HepG2 (cell line): ENCODE measurements around the gene HNRNPA1L2. TPM values are rescaled to one million over a fixed set of nuclear protein-coding genes. Genes with fewer than 3 reads are reported as not detected.

Source experiments
- BCL6 ChIP-seq: IDR thresholded peaks from 2 replicates; pipeline ENCODE4 v1.6.1; 2016; ENCODE audit warnings: missing genetic modification reagents, missing compliant biosample characterization
- CBX1 ChIP-seq: IDR thresholded peaks from one replicate; pipeline ENCODE4 v1.6.1; 2016; ENCODE audit warnings: antibody characterized with exemption, low read depth
- CBX5 ChIP-seq: sonication (generic); formaldehyde crosslinking; IDR thresholded peaks from 2 replicates; pipeline ENCODE4 v1.4.0; 2020; ENCODE audit warnings: missing genetic modification reagents, borderline replicate concordance
- CCDC6 ChIP-seq: sonication (generic); formaldehyde crosslinking; IDR thresholded peaks from 2 replicates; pipeline ENCODE4 v1.8.1; 2022; ENCODE audit warnings: mild to moderate bottlenecking, missing genetic modification reagents, moderate library complexity
- CEBPB ChIP-seq: IDR thresholded peaks from 2 replicates; pipeline ENCODE4 v1.6.1; 2011; ENCODE audit warnings: low read depth, low read length, improper control_type of control experiment, borderline replicate concordance
- CREB1 ChIP-seq, 2 experiments: fragments of 450-650 bp in 1 of 2; IDR thresholded peaks; 2 replicates each; pipeline ENCODE4 v1.6.1; 2016 to 2017; ENCODE audit warnings: control low read depth in 1 of 2, mild to moderate bottlenecking in 1 of 2, missing compliant biosample characterization in 1 of 2, missing genetic modification characterization in 1 of 2
- DNMT1 ChIP-seq: sonication (generic); formaldehyde crosslinking; IDR thresholded peaks from 2 replicates; pipeline ENCODE4 v1.5.1; 2020; ENCODE audit warnings: mild to moderate bottlenecking, missing genetic modification reagents
- FOSL1 ChIP-seq: sonication (generic); formaldehyde crosslinking; IDR thresholded peaks from 2 replicates; pipeline ENCODE4 v1.9.0; 2021; ENCODE audit warnings: missing genetic modification reagents, borderline replicate concordance
- HNF4G ChIP-seq, 2 experiments: sonication (generic) in 1 of 2; formaldehyde crosslinking in 1 of 2; IDR thresholded peaks; 2 replicates each; pipeline versions ENCODE4 v1.4.0 to v1.6.1; 2011 to 2020; ENCODE audit warnings: borderline replicate concordance in 2 of 2, low read depth in 2 of 2, mild to moderate bottlenecking in 2 of 2, low read length in 1 of 2, missing genetic modification reagents in 1 of 2, moderate library complexity in 1 of 2
- MAFF ChIP-seq: IDR thresholded peaks from 2 replicates; pipeline ENCODE4 v1.6.1; 2011; ENCODE audit warnings: low read depth, low read length, improper control_type of control experiment
- REXO4 ChIP-seq: sonication (generic); formaldehyde crosslinking; IDR thresholded peaks from 2 replicates; pipeline ENCODE4 v1.8.0; 2022; ENCODE audit warnings: missing genetic modification reagents, mild to moderate bottlenecking, borderline replicate concordance
- SNAI1 ChIP-seq: sonication (generic); formaldehyde crosslinking; IDR thresholded peaks from 2 replicates; pipeline ENCODE4 v1.5.0; 2020; ENCODE audit warnings: mild to moderate bottlenecking, missing genetic modification reagents, borderline replicate concordance
- SRY ChIP-seq: sonication (generic); formaldehyde crosslinking; IDR thresholded peaks from 2 replicates; pipeline ENCODE4 v1.8.0; 2022; ENCODE audit warnings: mild to moderate bottlenecking, missing genetic modification reagents
- TEAD3 ChIP-seq: optimal IDR thresholded peaks from 2 replicates; pipeline ENCODE3; 2016; ENCODE audit warnings: borderline replicate concordance
- TEF ChIP-seq: sonication (generic); formaldehyde crosslinking; IDR thresholded peaks from 2 replicates; pipeline ENCODE4 v1.5.0; 2020; ENCODE audit warnings: missing genetic modification reagents
- ZBTB21 ChIP-seq: sonication (generic); formaldehyde crosslinking; IDR thresholded peaks from 2 replicates; pipeline ENCODE4 v1.4.0; 2020; ENCODE audit warnings: missing genetic modification reagents
- ZFY ChIP-seq: sonication (generic); formaldehyde crosslinking; IDR thresholded peaks from 2 replicates; pipeline ENCODE4 v1.4.0; 2020; ENCODE audit warnings: missing genetic modification reagents
- ZNF225 ChIP-seq: sonication (generic); formaldehyde crosslinking; IDR thresholded peaks from 2 replicates; pipeline ENCODE4 v1.4.0; 2020; ENCODE audit warnings: mild to moderate bottlenecking, missing genetic modification reagents
- ZNF24 ChIP-seq: fragments of 450-650 bp; IDR thresholded peaks from 2 replicates; pipeline ENCODE4 v1.6.1; 2017; ENCODE audit warnings: antibody characterized with exemption, mild to moderate bottlenecking
- ZNF292 ChIP-seq: sonication (generic); formaldehyde crosslinking; IDR thresholded peaks from 2 replicates; pipeline ENCODE4 v1.8.1; 2022; ENCODE audit warnings: mild to moderate bottlenecking, low read depth, missing genetic modification reagents, borderline replicate concordance
- ZNF354B ChIP-seq: sonication (generic); formaldehyde crosslinking; IDR thresholded peaks from 2 replicates; pipeline ENCODE4 v1.8.0; 2022; ENCODE audit warnings: mild to moderate bottlenecking, missing genetic modification reagents
- ZNF383 ChIP-seq: sonication (generic); formaldehyde crosslinking; IDR thresholded peaks from 2 replicates; pipeline ENCODE4 v1.4.0; 2020; ENCODE audit warnings: missing genetic modification reagents, mild to moderate bottlenecking, borderline replicate concordance
- ZNF468 ChIP-seq: sonication (generic); formaldehyde crosslinking; IDR thresholded peaks from 2 replicates; pipeline ENCODE4 v1.8.0; 2022; ENCODE audit warnings: mild to moderate bottlenecking, moderate library complexity, missing genetic modification reagents
- ZNF484 ChIP-seq: sonication (generic); formaldehyde crosslinking; IDR thresholded peaks from 2 replicates; pipeline ENCODE4 v1.5.1; 2020; ENCODE audit warnings: mild to moderate bottlenecking, low read depth, missing genetic modification reagents, borderline replicate concordance
- ZNF687 ChIP-seq: sonication (generic); formaldehyde crosslinking; IDR thresholded peaks from 2 replicates; pipeline ENCODE4 v1.5.1; 2020; ENCODE audit warnings: mild to moderate bottlenecking, missing genetic modification reagents, moderate library complexity
- ZNF709 ChIP-seq: sonication (generic); formaldehyde crosslinking; IDR thresholded peaks from 2 replicates; pipeline ENCODE4 v1.5.0; 2020; ENCODE audit warnings: mild to moderate bottlenecking, missing genetic modification reagents
- ZNF724P ChIP-seq: sonication (generic); formaldehyde crosslinking; IDR thresholded peaks from 2 replicates; pipeline ENCODE4 v1.8.0; 2022; ENCODE audit warnings: missing genetic modification reagents, borderline replicate concordance
- polyA plus RNA-seq, 8 experiments: library from polyadenylated mRNA; depleted of rRNA in 3 of 8; stranded (reverse) in 7 of 8; unstranded in 1 of 8; fragments of >200 nt; fragmentation: Illumina TruSeq in 4 of 8; extraction: Trizol in 4 of 8; gene quantifications; 2 replicates each; pipeline versions ENCODE4 v1.2.1 to v1.2.3, GENCODE V29; 2011 to 2016; ENCODE audit warnings: low read depth in 4 of 8, missing spikeins in 1 of 8, mixed read lengths in 1 of 8; ENCODE audit not compliant: insufficient read depth in 1 of 8
- total RNA-seq, 5 experiments: library from RNA; depleted of rRNA; stranded (reverse); fragments of >200 nt; fragmentation: Illumina TruSeq; extraction: Trizol; gene quantifications; 2 replicates each; pipeline ENCODE4 v1.2.3, GENCODE V29; 2016; ENCODE audit warnings: low read depth in 1 of 5

HNRNPA1L2 gene
- total and polyA plus RNA-seq, 2 of the 13 experiments (the other 11 are each of a cell fraction or from before 2014, with no cell fraction given) = 3.6 to 7.1 TPM

- TF ChIP-seq ZNF687 (peak; percentile 83), BCL6 (CRISPR knock-in tag) (no peak), ZNF484 (CRISPR knock-in tag) (no peak), MAFF (no peak), ZNF709 (CRISPR knock-in tag) (no peak), DNMT1 (CRISPR knock-in tag) (no peak), TEAD3 (CRISPR knock-in tag) (no peak), ZNF383 (no peak), ZNF354B (CRISPR knock-in tag) (no peak), CCDC6 (CRISPR knock-in tag) (no peak), ZNF225 (no peak), SNAI1 (CRISPR knock-in tag) (no peak), ZBTB21 (CRISPR knock-in tag) (no peak), ZFY (peak; percentile 74), ZNF24 (no peak), CREB1 (IDR thresholded peaks at IDR 0.05) (no peak), CREB1 (CRISPR knock-in tag; IDR thresholded peaks at IDR 0.05) (no peak), CEBPB (no peak), CBX1 (no peak), TEF (CRISPR knock-in tag) (no peak), CBX5 (no peak), ZNF468 (no peak), ZNF724P (CRISPR knock-in tag) (no peak), FOSL1 (no peak), HNF4G (IDR thresholded peaks at IDR 0.05; ENCODE audit: borderline replicate concordance, low read depth, low read length) (no peak), HNF4G (CRISPR knock-in tag; IDR thresholded peaks at IDR 0.05; ENCODE audit: borderline replicate concordance, low read depth) (no peak), SRY (CRISPR knock-in tag) (peak; percentile 26; the same call in 1 of the 2 replicates), REXO4 (CRISPR knock-in tag) (no peak), ZNF292 (CRISPR knock-in tag) (peak; percentile 61; the same call in 1 of the 2 replicates)
These were observed 42.2 kb upstream of the HNRNPA1L2 start (continued) for GRCh38 chr13:52599848-52600603.
